RPMI8226 (cell line): ENCODE data around the gene AMIGO1.
A peak's percentile ranks its signal among the peaks of the same experiment; 100 is the strongest.

ENCODE experiments used
- DNase-seq: peaks from one replicate; pipeline ENCODE4 v3.0.0-alpha.2; 2015

AMIGO1 gene

DNA sequence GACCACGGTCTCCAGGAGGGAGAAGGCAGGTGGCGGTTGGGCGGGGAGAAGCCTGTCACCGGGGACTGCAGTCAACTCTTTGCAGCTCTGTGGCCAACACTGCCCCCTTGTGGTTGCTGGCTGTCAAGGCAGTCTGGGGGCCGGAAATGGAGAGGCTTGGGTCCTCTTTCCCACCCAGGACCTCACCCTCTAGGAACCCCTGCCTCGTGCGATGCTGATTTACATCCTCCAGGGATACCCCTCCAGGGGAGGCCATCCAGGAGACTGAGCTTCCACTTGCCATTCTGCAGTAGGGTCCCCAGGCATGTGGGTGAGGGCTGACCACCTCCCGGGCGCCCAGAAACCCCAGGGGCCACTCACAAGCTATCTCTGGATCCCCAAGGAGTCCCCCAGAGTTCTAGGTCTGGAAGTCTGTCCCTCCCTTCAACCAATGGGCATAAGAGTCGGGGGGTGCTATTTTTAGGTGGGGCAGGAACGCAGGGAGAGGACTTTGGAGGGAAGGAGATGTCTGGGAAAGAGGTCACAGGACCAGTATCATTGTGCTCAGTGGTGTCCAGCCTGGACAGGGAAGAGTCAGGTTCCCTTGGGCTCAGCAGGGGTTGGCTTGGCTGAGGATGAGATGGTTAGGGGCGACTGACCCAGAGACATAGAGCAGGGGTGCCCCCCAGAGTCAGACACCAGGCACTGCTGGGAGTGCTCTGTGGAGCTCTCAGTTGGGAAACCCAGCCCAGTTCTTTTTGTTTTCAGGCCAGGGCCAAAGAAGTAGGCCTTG, 23.0 kb upstream of the AMIGO1 start:
- peak; percentile 69 for DNase-seq

DNA sequence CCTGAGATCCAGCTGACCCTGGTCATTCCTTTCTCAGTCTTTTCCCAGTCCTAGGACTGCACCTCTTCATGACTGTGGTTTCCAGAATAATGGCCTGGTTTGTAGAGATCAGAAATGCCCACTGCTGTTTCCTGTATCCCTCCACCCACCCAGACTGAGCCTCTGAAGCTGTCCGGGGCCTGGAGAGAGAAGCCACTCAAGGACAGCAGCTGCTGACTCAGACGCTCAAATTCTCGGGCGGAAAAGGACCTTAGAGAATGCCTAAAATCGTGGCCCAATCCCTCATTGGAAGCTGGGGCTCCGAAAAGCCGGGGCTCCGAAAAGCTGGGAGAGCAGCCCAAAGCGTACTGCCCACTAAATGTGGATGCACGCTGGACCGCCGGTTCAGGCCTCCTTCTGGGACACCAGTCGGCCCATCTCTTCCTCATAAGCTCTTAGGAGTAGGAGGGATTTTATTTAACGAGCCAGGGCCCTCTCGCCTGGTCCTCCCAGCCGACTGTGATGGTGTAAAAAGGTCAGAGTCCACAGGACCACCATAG, 22.4 kb upstream of the AMIGO1 start:
- DNase-seq, result no peak

DNA sequence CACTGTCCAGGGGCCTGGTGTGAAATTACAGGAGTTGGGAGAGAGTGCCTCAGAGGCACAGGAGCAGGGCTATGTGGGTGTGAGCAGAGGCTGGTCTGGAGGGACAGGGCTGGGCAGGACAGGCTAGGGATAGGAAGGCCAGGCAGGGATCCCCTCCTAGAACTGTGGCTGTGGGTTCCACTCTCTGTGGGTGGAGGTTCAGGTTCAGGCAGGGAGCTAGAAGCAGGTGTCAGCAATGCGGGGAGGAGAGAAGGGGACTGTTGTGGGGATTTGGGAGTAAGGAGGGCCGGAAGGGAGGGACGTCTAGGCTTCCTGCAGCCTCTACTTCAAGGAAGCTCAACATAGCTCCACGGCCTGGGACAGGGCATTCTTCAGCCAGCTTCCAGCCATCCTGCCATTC, 21.9 kb upstream of the AMIGO1 start:
- DNase-seq, result no peak

DNA sequence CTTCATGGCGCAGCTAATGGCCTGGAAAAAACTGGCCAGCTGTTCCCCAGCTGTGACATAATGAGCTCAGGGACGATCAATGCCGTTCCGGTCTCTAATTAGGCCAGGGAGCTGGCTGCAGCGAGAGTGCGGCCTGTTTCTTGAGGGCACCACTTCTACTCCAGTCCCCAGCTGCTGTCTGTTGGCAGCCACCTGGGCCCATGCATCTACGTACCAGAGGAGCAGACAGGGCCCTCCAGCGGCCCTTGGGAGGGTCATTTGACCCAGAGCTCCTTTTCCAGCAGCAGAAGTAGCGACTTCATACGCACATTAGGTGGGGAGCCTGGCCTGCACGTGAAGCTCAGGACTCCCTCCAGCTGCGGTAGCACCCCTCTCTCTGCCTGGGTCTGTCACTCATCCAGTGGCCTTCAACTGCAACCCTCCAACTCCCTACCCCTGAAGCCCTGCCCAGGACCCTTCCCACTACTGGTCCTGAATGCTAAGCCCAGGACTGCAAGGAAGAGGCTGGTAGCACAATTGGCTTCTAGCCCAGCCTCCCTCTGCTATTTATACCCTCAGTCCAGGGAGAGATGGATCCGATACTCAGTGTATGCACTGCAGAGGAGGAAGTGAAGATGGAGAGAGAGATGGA, 21.0 kb upstream of the AMIGO1 start:
- DNase-seq, result no peak

DNA sequence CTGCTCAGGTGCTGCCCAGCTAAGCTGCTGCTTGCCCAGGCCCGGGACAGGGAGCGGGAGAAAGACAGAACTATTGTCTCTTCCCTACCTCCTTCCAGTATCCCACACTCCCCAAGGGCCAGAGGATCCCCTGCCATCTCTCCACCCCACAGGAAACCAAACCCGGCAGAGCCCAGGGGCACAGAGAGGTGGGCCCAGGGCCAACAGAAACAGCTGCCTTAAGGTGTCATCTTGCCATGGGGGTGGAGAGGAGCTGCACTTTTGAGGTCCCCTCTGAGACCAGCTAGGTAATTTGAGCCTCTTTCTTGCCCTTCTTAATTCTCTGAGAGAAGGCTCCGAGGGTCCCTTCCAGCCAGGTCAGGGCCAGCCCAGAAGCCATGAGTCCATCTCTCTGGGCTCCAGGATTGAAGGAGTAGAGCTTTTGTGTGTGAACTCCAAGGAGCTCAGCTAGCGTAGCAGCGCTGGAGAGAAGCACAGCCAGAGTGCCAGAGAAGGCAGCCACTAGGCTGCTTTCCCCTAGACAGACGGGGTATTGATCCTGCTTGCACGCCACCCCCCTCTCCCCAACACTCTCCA, 20.4 kb upstream of the AMIGO1 start:
- DNase-seq, result no peak

DNA sequence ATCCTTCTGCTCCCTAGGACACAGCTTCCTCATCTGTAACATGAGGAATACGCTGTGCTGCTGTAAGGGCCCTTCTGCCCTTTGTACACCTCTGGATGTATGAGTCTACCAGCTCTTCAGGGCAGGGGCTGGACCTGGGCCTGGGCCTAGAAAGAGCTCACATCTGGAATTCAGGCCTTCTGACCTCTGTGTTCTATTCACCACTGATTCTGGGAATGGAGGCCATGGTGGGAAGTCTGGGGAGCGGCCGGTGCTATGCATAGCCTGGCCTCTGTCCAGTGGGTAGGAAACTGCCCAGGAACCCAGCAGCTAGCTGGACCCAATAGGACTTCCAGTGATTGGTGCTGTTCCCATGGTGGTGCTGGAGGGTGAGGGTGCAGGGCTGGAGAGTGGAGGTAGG, 19.2 kb upstream of the AMIGO1 start:
- no peak for DNase-seq

DNA sequence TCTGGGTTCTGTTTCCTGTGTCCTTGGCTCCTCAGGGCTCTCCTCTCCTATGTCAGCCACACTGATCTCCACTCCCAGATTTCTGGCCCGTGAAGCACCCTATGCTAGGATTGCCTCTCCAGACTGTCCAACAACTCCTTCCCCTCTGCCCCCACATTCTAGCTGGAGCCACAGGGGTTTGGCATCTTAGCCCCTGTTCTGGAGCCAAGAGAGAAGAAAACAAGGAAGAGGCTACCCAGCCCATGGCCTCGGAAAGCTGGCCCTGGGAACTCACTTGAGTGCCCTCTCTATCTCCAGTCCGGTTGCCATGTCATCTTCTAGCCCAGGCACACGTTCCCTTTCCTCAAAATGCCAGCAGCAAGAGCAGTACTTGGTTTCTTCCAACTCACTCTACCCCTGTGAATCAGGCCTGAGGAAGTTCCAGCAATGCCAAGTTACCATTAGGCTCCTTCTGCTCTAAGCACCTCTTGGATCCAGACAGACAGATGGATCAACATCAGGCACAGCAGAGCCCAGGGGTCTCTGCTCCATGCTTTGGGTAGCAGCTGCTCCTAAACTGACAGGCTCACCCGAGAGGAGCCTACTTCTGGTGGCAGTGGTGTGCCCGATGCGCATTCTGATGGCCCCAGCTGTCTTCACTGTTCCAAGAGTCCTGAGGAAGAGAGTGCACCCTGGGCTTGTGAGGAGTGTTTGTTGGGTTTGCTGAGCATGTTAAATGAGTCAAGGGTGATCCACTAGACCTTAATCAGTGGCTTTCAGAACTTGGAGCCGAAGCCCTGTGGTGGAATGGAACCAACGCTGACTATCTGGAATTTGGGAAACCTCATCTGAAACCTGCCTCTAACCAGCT, 18.5 kb upstream of the AMIGO1 start:
- no peak for DNase-seq

DNA sequence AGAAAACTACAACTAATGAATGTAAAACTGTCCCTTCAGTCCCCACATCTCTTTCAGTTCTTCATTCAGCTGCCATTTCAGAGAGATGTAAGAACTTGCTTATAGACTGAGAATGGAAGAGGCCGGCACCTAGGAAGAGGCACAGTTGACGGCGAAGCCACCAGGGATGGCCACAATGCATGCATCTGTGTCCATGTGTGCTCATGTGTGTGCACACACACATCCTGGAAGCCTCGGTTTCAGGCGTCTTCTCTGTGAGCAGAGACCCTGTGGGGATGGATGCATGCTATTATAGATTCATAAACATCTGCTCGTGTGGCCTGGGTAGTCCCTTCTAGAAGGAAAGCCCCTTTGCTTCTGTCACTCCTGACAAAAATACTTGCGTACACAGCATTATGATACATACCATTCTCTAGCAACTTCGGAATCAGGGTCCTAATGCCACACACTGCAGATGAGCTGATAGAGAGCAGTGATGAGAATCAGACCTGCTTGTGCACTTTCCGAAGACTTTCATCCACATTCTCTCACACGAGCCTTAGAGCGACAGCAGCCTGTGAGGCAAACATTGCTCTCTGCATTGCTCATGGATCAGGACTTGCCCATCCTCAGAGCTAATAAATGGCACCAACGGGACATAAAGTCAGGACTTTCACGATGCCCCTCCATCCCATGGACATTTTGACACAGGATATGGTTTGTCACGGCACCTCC, 17.7 kb upstream of the AMIGO1 start:
- DNase-seq, result no peak

DNA sequence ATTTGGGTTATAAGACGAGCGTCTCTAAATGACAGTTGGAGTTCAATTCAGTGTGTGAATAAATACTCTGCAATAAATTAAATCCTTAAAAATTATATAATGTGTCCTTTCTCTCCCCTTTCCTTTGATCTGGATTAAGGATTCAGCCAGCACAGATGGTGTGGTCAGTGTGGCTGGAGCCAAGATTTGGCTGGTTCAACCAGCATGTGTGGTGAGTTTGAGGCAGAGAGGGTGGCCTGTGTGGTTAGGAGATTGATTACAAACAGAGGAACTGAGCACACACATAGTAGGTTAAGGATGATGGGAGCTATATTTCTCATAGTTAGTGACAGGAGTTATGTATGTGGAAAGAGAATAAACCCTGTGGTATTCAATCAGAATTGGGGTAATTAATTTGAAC, 14.2 kb upstream of the AMIGO1 start:
- DNase-seq, result no peak

DNA sequence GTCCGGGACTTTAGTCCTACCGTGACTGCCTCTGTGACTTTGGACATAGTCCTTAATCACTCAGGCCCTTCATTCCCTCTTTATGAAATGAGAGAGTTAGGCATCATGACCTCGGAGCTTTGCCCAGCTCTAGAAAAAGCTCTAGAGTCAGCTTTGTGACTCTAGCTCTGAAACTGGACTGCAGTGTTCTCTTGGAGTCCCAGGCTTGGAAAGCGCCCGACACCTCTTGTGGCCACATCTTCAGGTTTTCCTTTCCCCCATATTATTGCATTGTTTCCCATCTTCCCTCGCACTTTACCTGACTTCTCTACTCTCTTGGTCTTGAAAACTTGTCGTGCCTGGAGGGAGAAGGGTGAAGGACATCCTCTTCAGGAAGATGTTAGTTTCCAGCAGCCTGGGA, 12.5 kb upstream of the AMIGO1 start:
- no peak for DNase-seq

DNA sequence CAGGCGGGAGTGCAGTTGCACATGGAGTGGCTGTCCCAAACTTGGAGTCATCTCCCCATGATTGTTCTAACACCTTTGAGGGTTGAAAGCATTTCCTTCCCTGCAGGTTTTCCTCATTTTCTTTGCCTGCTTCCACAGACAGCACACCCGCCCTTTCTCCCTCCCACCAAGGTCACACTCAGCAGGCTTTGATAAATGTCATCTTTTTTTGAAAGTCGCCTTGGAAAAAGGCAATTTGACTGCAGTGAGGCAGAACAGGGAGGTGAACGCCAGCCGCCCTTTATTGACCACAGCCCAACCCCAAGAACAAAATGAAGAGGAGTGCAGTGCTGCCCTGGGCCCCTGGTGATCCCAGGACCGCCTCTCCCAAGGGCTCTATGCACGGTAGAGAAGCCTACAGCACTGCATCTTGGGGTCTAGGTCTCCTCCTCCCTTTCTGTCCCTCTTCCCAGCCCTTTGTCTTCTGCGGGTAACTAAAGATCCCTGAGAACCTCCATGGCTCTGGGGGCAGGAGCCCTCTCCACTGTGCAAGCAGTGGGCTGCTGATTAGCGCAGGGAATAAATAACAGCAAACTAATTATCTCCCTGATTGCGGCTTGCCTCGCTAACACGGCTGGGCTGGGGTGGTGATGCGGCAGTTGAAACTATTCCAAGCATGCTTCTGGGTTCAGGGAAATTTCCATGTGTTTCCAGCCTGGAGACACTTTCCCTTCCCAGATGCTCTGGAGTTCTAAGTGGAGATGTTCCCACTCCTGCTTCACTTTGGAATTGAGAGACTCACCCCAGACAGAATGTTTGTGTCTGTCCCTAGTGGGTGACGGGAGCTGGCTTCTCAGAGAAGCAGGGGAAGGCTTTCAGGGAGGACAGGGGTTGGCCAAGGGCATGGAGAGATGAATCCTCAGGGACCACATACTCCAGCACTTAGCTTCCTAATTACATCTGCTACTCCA, 11.8 kb upstream of the AMIGO1 start:
- no peak for DNase-seq

DNA sequence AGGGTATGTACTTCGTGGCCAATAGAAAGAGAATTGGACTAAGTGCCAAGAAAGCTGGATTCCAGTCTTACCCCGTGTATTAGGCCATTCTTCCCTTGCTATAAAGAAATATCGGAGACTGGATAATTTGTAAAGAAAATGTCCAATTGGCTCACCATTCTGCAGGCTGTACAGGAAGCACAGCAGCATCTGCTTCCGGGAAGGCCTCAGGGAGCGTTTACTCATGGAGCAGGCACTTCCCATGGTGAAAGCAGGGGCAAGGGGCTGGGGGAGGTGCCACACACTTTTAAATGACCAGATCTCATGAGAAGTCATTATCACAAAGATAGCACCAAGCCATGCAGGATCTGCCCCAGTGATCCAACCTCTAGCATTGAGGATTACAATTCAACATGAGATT, 7.8 kb upstream of the AMIGO1 start:
- no peak for DNase-seq

DNA sequence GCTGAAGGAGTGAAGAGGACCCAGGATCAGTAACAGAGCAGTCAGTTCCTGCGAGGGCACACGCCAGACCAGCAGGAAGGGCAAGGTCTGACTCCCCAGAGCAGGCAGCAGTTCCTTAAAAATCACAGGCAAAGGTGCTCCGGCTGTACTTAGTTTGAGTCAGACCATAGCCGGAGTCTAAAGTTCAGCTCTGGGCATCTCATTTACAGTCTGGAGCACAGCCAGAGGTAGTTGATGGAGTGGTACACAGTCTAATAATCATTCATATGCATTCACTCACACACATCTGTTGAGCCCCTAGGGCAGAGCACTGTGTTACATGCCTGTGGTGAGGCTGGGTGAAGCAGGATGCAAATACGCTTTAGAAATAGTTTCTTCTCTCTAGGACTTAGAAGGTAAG, 7.3 kb upstream of the AMIGO1 start:
- no peak for DNase-seq

DNA sequence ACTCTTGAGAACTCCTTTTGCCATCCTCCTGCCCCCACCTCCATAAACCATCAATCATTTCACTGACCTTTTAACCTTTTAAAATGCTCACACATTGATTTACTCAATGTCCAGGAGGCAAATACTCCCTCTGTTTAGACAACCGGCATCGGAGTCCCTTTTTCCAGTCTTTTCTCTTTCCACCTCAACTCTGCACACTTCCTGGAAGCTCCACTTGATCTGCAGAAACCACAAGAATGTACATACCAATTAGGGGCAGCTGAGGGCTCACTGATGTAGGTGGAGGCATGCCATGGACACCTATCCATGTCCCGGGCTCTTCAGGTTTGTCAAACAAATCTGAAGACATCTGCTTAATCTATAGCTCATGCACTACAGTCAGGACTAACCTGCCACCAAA, 5.3 kb upstream of the AMIGO1 start:
- DNase-seq, result no peak

DNA sequence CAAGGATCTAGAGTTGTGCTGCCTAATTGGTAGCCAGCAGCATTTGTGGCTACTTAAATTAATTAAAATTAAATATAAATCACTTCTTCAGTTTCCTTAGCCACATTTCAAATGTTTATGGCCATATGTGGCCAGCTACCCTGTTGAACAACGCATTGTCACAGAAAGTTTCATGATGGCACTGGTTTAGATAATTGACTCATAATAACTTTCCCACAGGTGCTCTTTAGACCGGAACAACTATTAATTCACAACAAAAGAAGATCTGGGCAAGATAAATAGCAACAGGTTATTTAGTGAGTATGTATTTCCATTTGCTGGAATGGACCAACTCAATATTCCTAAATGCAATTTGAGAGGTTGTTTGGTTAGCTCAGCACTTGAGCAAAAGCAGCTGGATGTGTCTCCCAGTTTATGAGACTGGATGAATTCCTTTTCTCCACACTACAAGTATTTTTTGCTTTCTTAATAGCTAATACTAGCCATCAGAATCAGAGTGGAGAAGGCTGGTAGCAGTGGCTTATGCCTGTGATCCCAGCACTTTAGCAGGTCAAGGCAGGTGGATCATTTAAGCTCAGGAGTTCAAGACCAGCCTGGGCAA, 3.7 kb upstream of the AMIGO1 start:
- no peak for DNase-seq

DNA sequence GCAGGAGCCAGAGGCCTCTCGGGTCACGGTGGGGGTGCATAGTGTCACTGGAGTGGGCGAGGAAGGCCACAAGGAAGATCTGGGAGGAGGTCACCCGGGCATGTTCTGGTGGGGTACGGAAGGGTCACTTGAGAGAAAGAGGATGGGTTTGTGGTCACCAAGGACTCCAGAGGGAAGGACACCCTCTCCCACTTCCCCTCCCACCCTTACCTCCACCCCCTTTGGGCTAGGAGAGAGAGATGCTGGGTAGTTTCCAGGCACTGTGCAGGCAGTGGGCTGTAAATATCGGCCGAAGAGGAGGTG, 703 bp downstream of the AMIGO1 start:
- no peak for DNase-seq

DNA sequence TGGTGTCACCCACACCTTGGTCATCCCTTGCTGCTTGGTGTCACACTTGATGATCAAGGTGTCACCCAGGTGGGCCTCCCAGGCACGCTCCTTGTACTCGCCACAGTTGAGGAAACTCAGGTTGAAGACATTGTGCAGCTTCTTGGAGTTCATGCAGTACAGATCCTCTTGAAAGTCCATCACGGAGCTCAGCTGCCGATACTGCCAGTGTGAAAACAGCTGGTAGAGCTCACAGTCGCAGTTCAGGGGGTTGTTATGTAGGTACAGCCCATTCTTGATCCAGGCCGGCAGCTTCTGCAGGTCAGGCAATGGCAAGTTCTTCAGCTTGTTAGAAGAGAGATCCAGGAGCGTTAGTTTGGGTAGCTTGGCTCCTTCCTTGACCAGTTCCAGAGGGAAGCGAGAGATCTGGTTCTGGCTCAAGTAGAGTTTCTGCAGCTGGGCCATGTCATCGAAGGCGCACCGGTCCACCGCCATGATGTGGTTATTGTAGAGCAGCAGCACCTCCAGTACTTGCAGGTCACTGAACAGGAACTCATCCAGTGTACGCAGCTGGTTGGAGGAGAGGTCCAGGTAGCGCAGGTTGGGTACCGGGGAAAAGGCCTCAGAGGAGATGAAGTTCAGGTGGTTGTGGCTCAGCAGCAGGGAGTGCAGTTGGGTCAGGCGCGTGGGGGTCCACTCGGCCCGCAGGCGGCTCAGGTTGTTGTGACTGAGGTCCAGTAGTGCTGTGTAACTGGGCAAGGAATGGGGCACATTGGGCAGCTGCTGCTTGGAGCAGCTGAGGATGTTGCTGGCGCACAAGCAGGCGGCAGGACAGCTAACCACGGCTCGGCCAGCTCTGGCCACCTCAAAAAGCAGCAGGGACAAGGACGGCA, 1.3 kb downstream of the AMIGO1 start:
- DNase-seq, result no peak

DNA sequence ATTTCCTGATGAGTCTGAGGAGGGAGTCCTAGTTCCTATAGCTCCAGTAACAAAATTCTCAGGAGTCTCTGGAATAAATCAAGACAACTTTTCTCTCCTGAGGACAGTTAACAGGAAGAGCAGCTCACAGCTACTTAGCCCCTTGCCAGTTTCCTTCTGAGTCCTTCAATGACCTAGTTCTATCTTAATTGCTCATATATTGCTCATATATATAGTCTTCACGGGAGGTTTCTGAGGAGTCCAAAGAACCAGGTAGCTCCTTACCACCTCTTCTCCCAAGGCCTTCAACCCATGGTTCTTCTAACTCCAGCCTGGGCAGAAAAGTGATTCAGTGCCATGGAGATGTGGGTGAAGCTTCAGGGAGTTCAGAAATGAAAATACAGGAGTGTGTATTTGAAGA, 4.6 kb downstream of the AMIGO1 start:
- no peak for DNase-seq

DNA sequence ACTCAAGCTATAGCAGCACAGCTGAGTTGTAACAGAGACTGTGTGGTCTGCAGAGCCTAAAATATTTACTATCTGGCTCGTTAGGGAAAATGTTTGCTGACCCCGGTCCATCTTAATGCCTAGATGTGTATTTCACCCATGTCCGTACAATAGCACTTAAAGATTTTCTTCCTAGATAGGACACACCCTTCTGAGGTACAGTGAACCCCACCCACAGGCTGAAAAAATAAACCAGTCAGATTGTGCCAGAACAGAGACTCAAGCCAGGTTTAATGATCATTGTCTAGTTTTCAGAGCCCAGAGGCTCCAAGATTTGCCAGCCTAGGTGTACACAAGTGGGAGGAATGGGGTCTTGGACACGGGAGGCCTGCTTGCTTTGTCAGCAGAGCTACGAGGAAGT, 5.6 kb downstream of the AMIGO1 start:
- no peak for DNase-seq

DNA sequence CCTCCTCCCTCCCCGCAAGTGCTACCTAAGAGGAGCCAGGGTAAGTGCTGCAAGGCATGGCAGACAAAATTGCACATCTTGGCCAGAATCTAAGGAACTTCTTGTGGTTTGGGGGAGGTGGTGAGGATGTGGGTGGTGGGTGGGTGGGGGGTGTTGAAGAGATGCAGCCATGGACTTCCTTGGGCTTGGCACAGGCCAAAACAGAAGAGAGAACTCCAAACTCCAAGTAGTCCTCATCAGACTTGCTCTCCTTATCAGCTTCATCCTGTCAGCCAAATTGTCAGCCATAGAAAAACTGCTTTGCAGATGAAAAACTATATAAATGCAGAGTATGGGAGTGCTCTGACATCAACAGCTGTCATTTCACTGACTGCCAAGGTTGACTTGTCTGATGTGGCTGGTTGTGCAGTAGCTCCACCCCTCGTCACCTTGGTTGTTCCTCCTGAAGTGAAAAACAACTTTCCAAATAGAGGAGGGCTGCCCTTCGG, 7.1 kb downstream of the AMIGO1 start:
- no peak for DNase-seq
